ENCODE results near the gene TBR1.

Gene TBR1

GRCh38 chr2:161415987-161416707, at the start of gene TBR1:
TSS of gene TBR1 (plus strand) at chr2:161416297. CDS start at chr2:161416411, 114 bp downstream.
- no peak for DNase-seq

- DNase-seq = no peak
These were observed 48.4 kb upstream of the TBR1 start for GRCh38 chr2:161367675-161368074.

GRCh38 chr2:161369311-161369710, 46.8 kb upstream of the TBR1 start:
- no peak for DNase-seq

- DNase-seq = no peak
These were observed 45.1 kb upstream of the TBR1 start for GRCh38 chr2:161370981-161371380.

- no peak for DNase-seq
These were observed 44.2 kb upstream of the TBR1 start for GRCh38 chr2:161371869-161372268.

- no peak for DNase-seq
These were observed 42.2 kb upstream of the TBR1 start for GRCh38 chr2:161373942-161374341.

- DNase-seq = no peak
These were observed 41.7 kb upstream of the TBR1 start for GRCh38 chr2:161374446-161374845.

DNA sequence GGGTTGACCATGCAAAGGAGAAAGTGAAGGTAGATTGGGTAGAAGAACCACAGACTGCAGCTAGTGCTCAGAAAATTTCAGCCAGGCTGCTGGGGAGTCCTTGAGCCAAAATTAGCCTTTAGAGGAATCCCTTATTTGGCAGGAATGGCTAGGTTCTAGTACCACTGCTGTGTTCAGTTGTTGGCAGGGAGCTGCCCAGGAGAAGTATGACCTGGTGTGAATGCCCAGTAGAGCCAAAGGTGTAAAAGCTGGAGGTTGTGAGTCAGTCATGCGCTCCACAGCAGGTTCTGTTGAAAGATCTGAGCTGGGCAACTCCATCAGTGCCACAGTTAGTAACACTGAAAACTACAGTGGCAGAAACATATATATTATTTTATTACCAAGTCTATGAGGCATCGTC, 36.4 kb upstream of the TBR1 start:
- DNase-seq = no peak

DNA sequence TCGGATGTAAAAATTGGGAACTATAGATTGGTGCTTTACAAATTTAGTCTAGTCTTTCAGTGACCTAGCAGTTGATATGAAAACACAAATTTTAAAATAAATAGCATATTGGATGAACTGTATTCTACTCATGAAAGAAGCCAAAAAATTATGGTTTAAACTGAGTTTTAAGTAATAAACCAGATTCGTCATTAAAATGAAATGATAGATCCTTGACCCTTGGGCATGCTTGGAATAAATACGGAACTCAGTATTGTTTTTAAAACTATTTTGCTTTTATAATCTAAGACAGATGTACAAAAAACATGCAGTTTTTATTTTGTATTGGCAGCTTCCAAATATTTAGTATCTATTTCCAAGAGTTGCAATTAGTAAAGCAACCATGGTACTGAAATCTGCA, 34.6 kb upstream of the TBR1 start:
- no peak for DNase-seq

DNA sequence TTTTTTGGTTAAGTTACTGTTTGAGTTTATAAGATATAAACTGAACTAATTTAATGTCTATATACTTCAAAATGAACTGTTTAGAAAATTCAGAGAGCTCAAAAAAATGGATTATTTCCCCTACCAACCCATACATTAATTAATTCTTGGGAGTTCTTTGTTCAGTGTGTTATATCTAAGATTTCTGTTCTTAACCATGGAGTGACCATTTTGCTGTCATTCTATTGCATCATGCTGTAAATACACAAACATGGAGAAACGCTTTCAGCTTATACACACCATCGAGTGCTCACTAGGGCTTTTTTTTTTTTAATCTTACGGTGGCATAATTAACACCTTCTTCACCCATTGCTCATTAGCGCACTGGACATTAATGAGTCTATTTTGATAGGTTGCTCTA, 33.4 kb upstream of the TBR1 start:
- no peak for DNase-seq

DNA sequence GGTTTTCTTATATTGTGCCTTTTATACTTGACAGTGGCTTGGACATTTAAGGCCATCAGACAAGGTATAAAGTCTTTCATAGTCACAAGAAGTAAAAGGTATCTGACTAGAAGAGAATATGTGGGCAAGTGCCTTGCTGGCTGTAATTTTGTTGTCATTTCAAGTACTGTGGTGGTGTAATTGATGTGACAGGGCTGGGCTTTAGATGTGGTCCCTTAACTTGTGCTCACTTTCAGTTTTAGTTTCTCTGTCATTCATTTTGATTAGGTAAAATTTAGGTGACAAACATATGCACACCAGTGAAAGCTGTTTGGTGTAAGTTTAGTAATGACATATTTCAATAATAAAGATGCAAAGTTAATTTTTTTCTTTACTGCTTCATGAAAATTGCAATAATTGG, 31.2 kb upstream of the TBR1 start:
- DNase-seq = no peak

DNA sequence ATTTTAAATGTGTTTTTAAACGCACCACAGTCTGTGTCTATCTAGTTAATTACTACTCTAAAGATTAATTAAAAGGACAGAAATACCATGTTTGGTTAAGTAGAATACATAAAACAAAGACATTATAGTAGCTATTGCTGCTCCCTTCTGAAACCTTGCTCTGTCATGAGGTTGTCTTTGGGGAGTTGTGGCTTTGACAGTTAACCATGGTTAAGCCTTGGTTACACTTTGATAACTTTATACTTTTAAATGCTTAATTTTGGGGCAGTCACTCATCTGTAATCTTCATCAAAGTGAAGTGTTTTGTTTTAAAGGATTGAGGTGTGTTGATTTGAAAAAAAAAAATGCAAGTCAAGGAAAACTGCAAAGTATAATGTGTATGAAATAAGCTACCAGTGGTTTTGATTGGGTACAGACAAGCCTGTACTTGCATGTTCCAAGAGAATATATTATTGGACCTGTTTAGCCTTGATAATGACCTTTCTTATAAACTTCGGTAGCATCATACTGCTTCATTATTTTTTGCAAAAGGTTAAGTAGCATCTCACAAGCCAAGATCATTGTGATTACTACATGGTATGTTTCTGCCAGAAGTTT, 29.8 kb upstream of the TBR1 start:
- no peak for DNase-seq

DNA sequence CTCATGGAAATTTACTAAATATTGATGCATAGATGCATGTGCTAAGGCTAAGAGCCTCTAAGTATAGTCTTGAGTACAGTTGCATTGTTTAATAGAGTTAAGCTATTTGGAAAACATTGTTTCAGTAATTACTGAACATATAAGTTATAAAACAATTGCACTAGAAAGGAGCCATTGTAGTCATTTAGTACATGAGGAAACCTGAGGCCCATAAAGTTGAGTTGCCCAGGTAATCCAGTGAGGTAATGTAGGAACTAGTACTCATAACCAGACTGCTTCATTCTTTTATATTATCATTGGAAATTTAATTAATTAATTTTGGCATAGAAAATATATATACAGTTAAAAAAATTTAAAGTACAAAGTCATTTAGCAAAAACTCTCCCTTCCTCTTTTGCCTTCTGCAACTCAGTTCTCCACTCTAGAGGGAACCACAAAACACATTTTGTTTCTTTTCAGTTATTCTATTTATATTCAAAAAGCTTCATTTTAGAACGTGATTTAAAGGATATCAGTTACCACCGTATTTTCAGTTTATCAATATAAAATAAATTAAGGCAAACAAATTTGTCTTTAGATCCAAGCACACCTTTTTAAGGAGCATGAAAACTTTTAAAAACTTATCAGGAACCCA, 27.8 kb upstream of the TBR1 start:
- no peak for DNase-seq

DNA sequence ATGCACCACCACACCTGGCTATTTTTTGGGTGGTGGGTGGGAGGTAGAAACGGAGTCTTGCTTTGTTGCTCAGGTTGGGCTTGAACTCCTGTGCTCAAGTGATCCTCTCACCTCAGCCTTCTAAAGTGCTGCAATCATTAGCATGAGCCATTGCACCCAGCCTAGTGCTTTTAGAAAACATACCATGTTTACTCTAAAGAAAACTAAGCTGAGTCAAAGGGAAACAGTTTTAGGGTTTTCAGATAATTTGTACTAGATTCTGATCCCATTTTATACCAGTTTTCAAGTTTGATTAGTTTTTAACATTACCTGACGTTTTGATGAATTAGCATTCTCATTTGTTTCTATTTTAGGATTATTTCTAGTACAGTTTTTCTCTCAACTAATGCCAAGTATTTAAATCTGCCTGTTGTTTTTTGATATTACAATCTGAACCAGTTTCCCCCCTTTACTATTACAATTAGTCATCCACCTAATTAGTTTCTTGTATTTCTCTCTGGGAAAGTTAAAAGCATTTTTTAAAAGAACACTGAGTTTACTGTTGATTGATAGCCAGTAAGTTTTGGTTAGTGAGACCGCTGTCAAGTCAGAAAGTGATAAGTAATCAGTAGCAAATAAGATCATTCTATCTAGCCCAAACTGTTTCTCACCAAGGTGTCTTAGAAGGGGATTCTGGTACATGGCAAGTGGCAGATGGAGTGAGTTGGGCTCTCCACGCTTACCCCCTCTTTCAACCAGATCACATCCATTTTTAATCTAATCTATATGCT, 24.2 kb upstream of the TBR1 start:
- DNase-seq = no peak

- no peak for DNase-seq
These were observed 16.0 kb upstream of the TBR1 start for GRCh38 chr2:161400076-161400475.

GRCh38 chr2:161402297-161402696, 13.8 kb upstream of the TBR1 start:
- DNase-seq = no peak

GRCh38 chr2:161406316-161406715, 9.8 kb upstream of the TBR1 start:
- no peak for DNase-seq

DNA sequence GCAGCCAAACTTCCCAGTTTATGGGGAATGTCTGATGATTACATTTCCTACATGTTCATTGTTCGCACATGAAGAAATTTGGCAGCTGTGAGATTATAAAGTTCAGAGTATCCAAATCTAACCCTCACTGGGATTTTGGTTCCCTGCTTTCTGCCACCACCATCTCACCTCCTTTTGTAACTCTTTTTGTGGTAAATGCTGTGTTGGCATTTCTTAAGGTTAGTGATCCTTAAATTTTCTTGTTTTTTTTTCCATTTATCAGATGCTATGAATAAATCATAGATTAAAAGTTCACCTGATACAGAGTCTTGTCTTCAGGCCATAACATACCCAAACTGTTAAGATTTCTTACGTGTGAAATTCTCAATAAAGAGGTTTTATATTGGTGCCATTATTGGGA, 8.5 kb upstream of the TBR1 start:
- no peak for DNase-seq

- no peak for DNase-seq
These were observed 6.7 kb upstream of the TBR1 start for GRCh38 chr2:161409308-161409907.

DNA sequence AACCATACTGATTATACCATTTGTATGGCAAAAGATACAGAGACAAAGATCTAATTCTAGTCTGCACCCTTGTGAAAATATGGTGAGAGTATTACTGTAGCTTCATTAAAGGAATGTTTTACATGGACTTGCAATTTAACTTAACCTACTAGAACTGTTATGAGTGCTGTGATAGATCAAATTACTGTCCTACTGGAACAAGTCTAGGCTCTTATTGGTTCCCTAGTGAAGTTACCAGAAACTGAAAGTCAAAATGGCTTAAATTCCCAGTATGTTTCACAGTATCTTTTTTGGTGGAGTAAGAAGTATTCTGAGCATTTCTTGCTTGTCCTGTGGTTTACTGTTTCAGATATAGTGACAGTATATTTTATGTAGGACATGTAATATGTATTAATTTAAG, 3.8 kb upstream of the TBR1 start:
- no peak for DNase-seq

DNA sequence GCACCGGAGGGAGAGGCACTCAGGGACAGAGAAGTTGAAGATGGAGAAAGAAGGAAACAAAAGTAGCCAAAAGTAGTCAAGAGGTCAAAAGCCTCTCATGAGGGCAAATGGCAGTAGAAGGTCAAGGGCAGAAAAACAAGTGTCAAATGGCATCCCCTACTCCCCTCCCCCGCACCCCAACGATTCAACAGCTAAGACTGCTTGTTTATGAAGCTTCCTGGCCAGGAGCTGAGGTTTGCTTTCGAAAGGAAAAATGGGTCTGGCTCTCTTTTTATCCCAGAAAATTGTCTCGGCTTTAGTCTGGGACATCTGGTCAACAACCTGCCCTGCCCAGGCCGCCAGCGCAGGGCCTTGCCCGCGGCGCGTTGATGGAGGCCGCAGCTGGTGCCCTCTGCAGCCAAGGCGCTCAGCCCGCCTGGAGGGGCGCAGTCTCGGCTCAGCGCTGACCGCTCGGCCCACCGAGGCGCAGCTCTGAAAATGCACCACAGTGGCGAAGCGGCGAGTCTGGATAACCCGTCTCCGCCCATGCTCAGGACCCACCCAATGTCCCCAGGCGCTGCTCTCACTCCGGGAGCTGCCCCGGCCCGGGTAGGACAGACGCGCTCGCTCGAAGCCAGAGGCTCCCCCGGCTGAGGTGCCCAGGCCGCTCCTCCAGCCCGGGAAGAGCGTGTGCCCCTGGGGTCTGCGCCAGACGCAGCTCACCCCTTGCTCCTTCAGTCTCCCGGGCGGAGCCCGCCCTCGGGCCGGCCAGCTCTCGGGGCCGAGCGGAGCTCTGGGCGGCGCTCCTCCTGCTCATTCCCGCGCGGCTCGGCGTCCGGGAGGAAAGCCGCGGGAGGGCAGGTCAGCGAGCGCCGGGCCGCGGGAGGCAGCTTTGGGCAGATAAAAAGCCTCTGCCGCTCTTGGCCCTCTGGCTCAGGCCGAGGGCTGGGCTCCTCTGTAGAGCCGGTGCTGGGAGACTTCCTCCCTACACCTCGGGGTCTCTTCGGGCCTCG, 1.8 kb upstream of the TBR1 start:
- DNase-seq = no peak

Data from NCI-H1417 treated with DMSO at 0.1 percent for 48 hours (cell line).